Chondrocyte (in vitro differentiated cells): ENCODE data around the gene DCLK3. TPM values are rescaled to one million over a fixed set of nuclear protein-coding genes. Genes with fewer than 3 reads are reported as not detected.

Experiments
- DNase-seq: peaks from one replicate; pipeline ENCODE4 v3.0.0; 2021; ENCODE audit warnings: mixed read lengths, low spot score
- H3K27ac Mint-ChIP-seq: one replicate; pipeline ENCODE4 v1.8.0; 2021; ENCODE audit warnings: mild to moderate bottlenecking, moderate library complexity, mixed read lengths; ENCODE audit not compliant: unreplicated experiment
- H3K27me3 Mint-ChIP-seq: 2 replicates; pipeline ENCODE4 v1.8.0; 2021; ENCODE audit warnings: low read depth, mixed read lengths
- H3K36me3 Mint-ChIP-seq: 2 replicates; pipeline ENCODE4 v1.8.0; 2021; ENCODE audit warnings: low read depth, mixed read lengths
- H3K4me1 Mint-ChIP-seq: 2 replicates; pipeline ENCODE4 v1.8.0; 2021; ENCODE audit warnings: low read depth, mild to moderate bottlenecking, mixed read lengths
- H3K4me3 Mint-ChIP-seq: one replicate; pipeline ENCODE4 v1.8.0; 2021; ENCODE audit warnings: mild to moderate bottlenecking, moderate library complexity, mixed read lengths; ENCODE audit not compliant: unreplicated experiment
- H3K9me3 Mint-ChIP-seq: 2 replicates; pipeline ENCODE4 v1.8.0; 2021; ENCODE audit warnings: low read depth, mixed read lengths
- total RNA-seq: library from RNA; stranded (reverse); gene quantifications from 3 replicates; pipeline ENCODE4 v1.2.1, GENCODE V29; 2021
- TF ChIP-seq, protein P1 (sequence below): fragments of 200-600 bp; sonication (generic); IDR thresholded peaks from 2 replicates; pipeline ENCODE4 v1.5.0; 2021; ENCODE audit warnings: antibody characterized with exemption, mild to moderate bottlenecking, moderate library complexity

Gene DCLK3
- total RNA-seq, 1 donor from 2014 or later = not detected

GRCh38 chr3:36709826-36710365 lies 54.5 kb downstream of the DCLK3 start:
- Mint-ChIP-seq H3K4me3 (no peak overlapping the region), H3K27ac (no peak overlapping the region), H3K4me1 (no peaks in the 10 kb centered on the region)

GRCh38 chr3:36709281-36709680 lies 55.1 kb downstream of the DCLK3 start:
- Mint-ChIP-seq H3K27me3 (peaks cover 13% of the 10 kb centered on the region), H3K36me3 (no peaks in the 10 kb centered on the region)

More at GRCh38 chr3:36709826-36710365, 54.5 kb downstream of the DCLK3 start:
- TF ChIP-seq, protein P1, sequence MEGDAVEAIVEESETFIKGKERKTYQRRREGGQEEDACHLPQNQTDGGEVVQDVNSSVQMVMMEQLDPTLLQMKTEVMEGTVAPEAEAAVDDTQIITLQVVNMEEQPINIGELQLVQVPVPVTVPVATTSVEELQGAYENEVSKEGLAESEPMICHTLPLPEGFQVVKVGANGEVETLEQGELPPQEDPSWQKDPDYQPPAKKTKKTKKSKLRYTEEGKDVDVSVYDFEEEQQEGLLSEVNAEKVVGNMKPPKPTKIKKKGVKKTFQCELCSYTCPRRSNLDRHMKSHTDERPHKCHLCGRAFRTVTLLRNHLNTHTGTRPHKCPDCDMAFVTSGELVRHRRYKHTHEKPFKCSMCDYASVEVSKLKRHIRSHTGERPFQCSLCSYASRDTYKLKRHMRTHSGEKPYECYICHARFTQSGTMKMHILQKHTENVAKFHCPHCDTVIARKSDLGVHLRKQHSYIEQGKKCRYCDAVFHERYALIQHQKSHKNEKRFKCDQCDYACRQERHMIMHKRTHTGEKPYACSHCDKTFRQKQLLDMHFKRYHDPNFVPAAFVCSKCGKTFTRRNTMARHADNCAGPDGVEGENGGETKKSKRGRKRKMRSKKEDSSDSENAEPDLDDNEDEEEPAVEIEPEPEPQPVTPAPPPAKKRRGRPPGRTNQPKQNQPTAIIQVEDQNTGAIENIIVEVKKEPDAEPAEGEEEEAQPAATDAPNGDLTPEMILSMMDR = no peak
- H3K9me3 Mint-ChIP-seq = no peaks in the 10 kb centered on the region
- DNase-seq = no peak
- peaks cover 13% of the 10 kb centered on the region for H3K27me3 Mint-ChIP-seq
- H3K36me3 Mint-ChIP-seq = no peaks in the 10 kb centered on the region

GRCh38 chr3:36707623-36708409 lies 56.5 kb downstream of the DCLK3 start:
- Mint-ChIP-seq H3K36me3 (no peaks in the 10 kb centered on the region), H3K9me3 (no peaks in the 10 kb centered on the region), H3K4me1 (no peaks in the 10 kb centered on the region), H3K27me3 (peaks cover 13% of the 10 kb centered on the region), H3K27ac (no peak overlapping the region), H3K4me3 (no peak overlapping the region)
- no peak for DNase-seq
- TF ChIP-seq, protein P1 = peak; percentile 61

More at GRCh38 chr3:36709281-36709680, 55.1 kb downstream of the DCLK3 start:
- H3K4me1 Mint-ChIP-seq = no peaks in the 10 kb centered on the region
- DNase-seq = no peak
- no peaks in the 10 kb centered on the region for H3K9me3 Mint-ChIP-seq
- TF ChIP-seq, protein P1 = no peak
- no peak overlapping the region for H3K4me3 Mint-ChIP-seq
- H3K27ac Mint-ChIP-seq = no peak overlapping the region

DNA sequence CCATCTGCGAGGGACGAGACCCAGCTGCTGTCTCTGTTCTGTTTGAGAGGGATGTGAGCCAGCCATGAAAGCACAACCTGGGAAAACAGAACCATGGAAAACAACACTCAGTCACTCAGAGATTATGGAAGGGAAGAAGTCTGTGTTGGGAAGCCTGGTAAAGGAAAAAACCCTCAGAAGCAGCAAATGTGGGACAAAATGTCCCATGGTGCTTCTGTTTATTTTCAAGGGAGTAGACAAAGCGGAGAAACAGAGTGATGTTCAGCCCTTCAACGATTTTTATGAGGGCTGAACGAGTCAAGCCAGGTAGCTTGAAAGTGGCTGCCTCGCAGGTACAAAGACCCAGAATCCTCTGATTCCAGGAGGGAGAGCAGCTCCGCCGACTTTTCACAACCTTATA lies 59.3 kb downstream of the DCLK3 start:
- no peak overlapping the region for H3K27ac Mint-ChIP-seq

DNA sequence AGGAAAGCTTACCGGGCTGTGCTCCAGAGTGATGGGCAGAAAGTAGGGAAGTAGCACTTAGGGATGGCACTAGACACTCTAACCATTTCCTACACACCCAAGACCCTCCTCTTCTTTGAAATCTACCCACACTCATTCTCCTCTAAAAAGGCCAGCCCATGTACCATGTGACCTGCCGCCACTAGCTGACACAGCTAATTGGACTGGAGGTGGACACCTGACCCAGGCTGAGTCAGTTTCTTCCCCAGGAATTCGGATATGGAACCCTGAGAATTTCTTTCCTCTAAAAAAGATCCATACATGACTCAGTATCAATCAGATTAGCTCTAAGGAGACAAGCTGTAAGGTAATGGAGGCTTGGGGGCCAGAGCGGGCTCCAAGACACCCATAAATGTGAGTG lies 60.1 kb downstream of the DCLK3 start:
- no peak overlapping the region for H3K4me3 Mint-ChIP-seq
- H3K9me3 Mint-ChIP-seq = no peaks in the 10 kb centered on the region
- no peaks in the 10 kb centered on the region for H3K36me3 Mint-ChIP-seq
- H3K27ac Mint-ChIP-seq = no peak overlapping the region
- no peak for DNase-seq
- H3K4me1 Mint-ChIP-seq = no peaks in the 10 kb centered on the region
- H3K27me3 Mint-ChIP-seq = peaks cover 6% of the 10 kb centered on the region
- TF ChIP-seq, protein P1 = no peak

More for the DNA sequence above, 59.3 kb downstream of the DCLK3 start:
- Mint-ChIP-seq H3K4me3 (no peak overlapping the region), H3K36me3 (no peaks in the 10 kb centered on the region), H3K27me3 (peaks cover 6% of the 10 kb centered on the region), H3K9me3 (no peaks in the 10 kb centered on the region), H3K4me1 (no peaks in the 10 kb centered on the region)
- no peak for DNase-seq
- TF ChIP-seq, protein P1 = no peak
